ENCODE measurements around the gene WNT4. TPM values are rescaled to one million over a fixed set of nuclear protein-coding genes. Genes with fewer than 3 reads are reported as not detected.

The WNT4 gene
- total and polyA plus RNA-seq, 7 donors, result 0.14 to 1.2 (median 0.36) TPM

GRCh38 chr1:22126531-22126930 lies 16.4 kb downstream of the WNT4 start:
- TF ChIP-seq EP300 (IDR thresholded peaks at IDR 0.05), result no peak
- no peak for TF ChIP-seq POLR2A (IDR thresholded peaks at IDR 0.05)
- TF ChIP-seq CTCF (IDR thresholded peaks at IDR 0.05), result no peak
- no peak for TF ChIP-seq POLR2AphosphoS5 (IDR thresholded peaks at IDR 0.05)
- H3K4me1 ChIP-seq, result no peaks in the 10 kb centered on the region
- DNase-seq, result no peak
- H3K36me3 ChIP-seq, result no peaks in the 10 kb centered on the region
- intact Hi-C loops (cut with DNase I), result no loop called here
- 88% methylated on average over 12 of the region's 12 CpGs for WGBS, 2 donors
- no peak overlapping the region for H3K4me3 ChIP-seq
- no peaks in the 10 kb centered on the region for H3K27me3 ChIP-seq
- no peaks in the 10 kb centered on the region for H3K9me3 ChIP-seq
- H3K27ac ChIP-seq, result no peak overlapping the region

GRCh38 chr1:22124592-22125229 lies 18.2 kb downstream of the WNT4 start:
- no peaks in the 10 kb centered on the region for H3K9me3 ChIP-seq
- DNase-seq, result no peak
- no peaks in the 10 kb centered on the region for H3K4me1 ChIP-seq
- intact Hi-C loops (cut with DNase I), result no loop called here
- WGBS, 2 donors, result 88 to 95% methylated on average over 8 of the region's 8 CpGs
- no peak for TF ChIP-seq POLR2A (IDR thresholded peaks at IDR 0.05)
- no peak for TF ChIP-seq EP300 (IDR thresholded peaks at IDR 0.05)
- TF ChIP-seq CTCF (IDR thresholded peaks at IDR 0.05), result no peak
- TF ChIP-seq POLR2AphosphoS5 (IDR thresholded peaks at IDR 0.05), result no peak
- no peak overlapping the region for H3K27ac ChIP-seq
- peaks cover 0 to 9% (median 2%) of the 10 kb centered on the region in 4 donors for H3K36me3 ChIP-seq
- H3K4me3 ChIP-seq, result no peak overlapping the region
- no peaks in the 10 kb centered on the region for H3K27me3 ChIP-seq

- no peak for TF ChIP-seq EP300 (IDR thresholded peaks at IDR 0.05)
- TF ChIP-seq POLR2A (IDR thresholded peaks at IDR 0.05), result no peak
- TF ChIP-seq CTCF (IDR thresholded peaks at IDR 0.05), result no peak
- no peak for TF ChIP-seq POLR2AphosphoS5 (IDR thresholded peaks at IDR 0.05)
- Histone ChIP-seq H3K27ac (no peak overlapping the region), H3K4me1 (no peaks in the 10 kb centered on the region), H3K27me3 (no peaks in the 10 kb centered on the region), H3K36me3 (peaks cover 0 to 14% (median 5%) of the 10 kb centered on the region in 4 donors), H3K9me3 (no peaks in the 10 kb centered on the region), H3K4me3 (no peak overlapping the region)
- 88 to 91% methylated on average over 9 of the region's 9 CpGs for WGBS, 2 donors
- intact Hi-C loops (cut with DNase I), result no loop called here
- DNase-seq, result no peak
These were observed 18.9 kb downstream of the WNT4 start for GRCh38 chr1:22123901-22124404.

- Histone ChIP-seq H3K4me3 (no peak overlapping the region), H3K4me1 (peaks cover 0 to 1% (median under 1%) of the 10 kb centered on the region in 4 donors), H3K36me3 (peaks cover 0 to 19% (median 5%) of the 10 kb centered on the region in 4 donors), H3K27me3 (no peaks in the 10 kb centered on the region), H3K27ac (peak overlapping the region in 1 of 4 donors; percentile 5), H3K9me3 (no peaks in the 10 kb centered on the region)
- no peak for TF ChIP-seq POLR2AphosphoS5 (IDR thresholded peaks at IDR 0.05)
- TF ChIP-seq POLR2A (IDR thresholded peaks at IDR 0.05), result no peak
- no peak for TF ChIP-seq CTCF (IDR thresholded peaks at IDR 0.05)
- TF ChIP-seq EP300 (IDR thresholded peaks at IDR 0.05), result no peak
- intact Hi-C loops (cut with DNase I), result no loop called here
- DNase-seq, result no peak
- 87 to 89% methylated on average over 8 of the region's 8 CpGs for WGBS, 2 donors
These were observed 19.9 kb downstream of the WNT4 start for GRCh38 chr1:22123071-22123390.
